Measurements from ENCODE around the gene NOC4L.

DNA sequence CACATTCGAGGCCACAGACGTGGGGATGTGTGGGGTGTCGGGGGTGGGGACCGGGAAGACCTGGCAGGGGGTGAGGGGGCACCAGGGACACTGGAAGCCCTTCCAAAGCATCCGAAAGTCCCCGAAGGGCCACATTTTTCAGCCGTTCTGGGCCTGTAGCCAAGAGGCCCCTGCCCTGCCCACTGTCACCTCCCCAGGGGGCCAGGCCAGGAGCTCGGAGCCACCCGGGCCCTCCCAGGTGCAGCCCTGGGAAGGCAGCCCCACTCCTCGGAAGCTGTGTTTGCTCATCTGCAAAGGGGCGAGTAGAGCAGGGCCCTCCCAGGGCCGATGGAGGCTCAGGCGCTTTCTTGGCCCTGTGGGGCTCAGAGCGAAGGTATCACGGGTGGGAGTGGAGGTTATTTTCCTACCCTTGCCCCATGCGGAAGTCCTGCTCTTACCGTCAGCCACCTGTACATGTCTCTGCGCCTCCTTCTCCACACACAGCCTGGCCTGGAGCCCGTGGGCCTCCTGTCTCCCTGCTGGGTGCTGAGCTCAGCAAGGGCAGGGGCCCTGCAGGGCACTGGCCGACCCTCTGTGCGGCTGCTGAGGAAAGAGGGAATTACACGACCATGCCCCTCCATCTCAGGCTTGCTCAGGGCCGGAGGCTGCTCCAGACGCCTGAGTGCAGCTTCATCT, 27.2 kb downstream of the NOC4L start:
- TF ChIP-seq, protein P1, sequence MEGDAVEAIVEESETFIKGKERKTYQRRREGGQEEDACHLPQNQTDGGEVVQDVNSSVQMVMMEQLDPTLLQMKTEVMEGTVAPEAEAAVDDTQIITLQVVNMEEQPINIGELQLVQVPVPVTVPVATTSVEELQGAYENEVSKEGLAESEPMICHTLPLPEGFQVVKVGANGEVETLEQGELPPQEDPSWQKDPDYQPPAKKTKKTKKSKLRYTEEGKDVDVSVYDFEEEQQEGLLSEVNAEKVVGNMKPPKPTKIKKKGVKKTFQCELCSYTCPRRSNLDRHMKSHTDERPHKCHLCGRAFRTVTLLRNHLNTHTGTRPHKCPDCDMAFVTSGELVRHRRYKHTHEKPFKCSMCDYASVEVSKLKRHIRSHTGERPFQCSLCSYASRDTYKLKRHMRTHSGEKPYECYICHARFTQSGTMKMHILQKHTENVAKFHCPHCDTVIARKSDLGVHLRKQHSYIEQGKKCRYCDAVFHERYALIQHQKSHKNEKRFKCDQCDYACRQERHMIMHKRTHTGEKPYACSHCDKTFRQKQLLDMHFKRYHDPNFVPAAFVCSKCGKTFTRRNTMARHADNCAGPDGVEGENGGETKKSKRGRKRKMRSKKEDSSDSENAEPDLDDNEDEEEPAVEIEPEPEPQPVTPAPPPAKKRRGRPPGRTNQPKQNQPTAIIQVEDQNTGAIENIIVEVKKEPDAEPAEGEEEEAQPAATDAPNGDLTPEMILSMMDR (conservative IDR thresholded peaks at IDR 0.05; ENCODE audit: low read length): no peak
- TF ChIP-seq EZH2phosphoT487 (IDR thresholded peaks at IDR 0.05; ENCODE audit: borderline replicate concordance, low read depth, low read length): no peak
